Measurements from ENCODE around the gene ADARB1. TPM values are rescaled to one million over a fixed set of nuclear protein-coding genes. Genes with fewer than 3 reads are reported as not detected.
A peak's percentile ranks its signal among the peaks of the same experiment; 100 is the strongest.

Gene ADARB1
- total and polyA plus RNA-seq, 2 of the 4 experiments (the other 2 are of a cell fraction), result 39.8 to 47.3 TPM

- no peak for DNase-seq
- Histone ChIP-seq H3K56ac (ENCODE audit: extremely low read depth, insufficient read depth, low read length) (no peak overlapping the region), H2AK9ac (replicated peaks; ENCODE audit: low read depth, low read length, poor library complexity) (no peak overlapping the region), H4K20me1 (ENCODE audit: insufficient read depth, low read length) (peaks cover 41% of the 10 kb centered on the region), H3K4ac (ENCODE audit: low read depth, low read length) (0 out of 2 replicates have a peak overlapping the region, but pooled peaks have one; percentile 23), H3K9me3 (ENCODE audit: control insufficient read depth, insufficient read depth, low read length) (no peaks in the 10 kb centered on the region), H3K9ac (ENCODE audit: low read depth, low read length) (no peak overlapping the region), H4K5ac (ENCODE audit: low read depth, low read length) (no peak overlapping the region), H4K91ac (ENCODE audit: insufficient read depth, low read depth, low read length) (no peak overlapping the region), H3K27me3 (ENCODE audit: control insufficient read depth, insufficient read depth, low read length) (no peaks in the 10 kb centered on the region), H3K36me3 (ENCODE audit: control insufficient read depth, insufficient read depth, low read length) (peaks cover 19% of the 10 kb centered on the region), H3K14ac (replicated peaks; ENCODE audit: low read depth, low read length) (no peak overlapping the region), H4K8ac (ENCODE audit: low read depth in 2 of 2, low read length in 2 of 2) (0 out of 4 replicates have a peak overlapping the region, but pooled peaks of 1 of the 2 experiments have one; percentile 9), H3K4me1 (ENCODE audit: control insufficient read depth, insufficient read depth, low read length) (peaks cover 23% of the 10 kb centered on the region), H3K4me3 (ENCODE audit: insufficient read depth, low read depth, low read length) (no peak overlapping the region), H3K18ac (ENCODE audit: low read depth, low read length) (no peak overlapping the region), H2AFZ (replicated peaks; ENCODE audit: low read length, poor library complexity) (no peak overlapping the region), H2BK5ac (ENCODE audit: low read depth, low read length, poor library complexity, severe bottlenecking) (peak overlapping the region; percentile 69), H3K79me1 (ENCODE audit: low read depth in 1 of 2, low read length in 2 of 2) (0 out of 4 replicates have a peak, but pooled peaks cover 0 to 8% of the 10 kb centered on the region in 2 experiments), H2BK120ac (ENCODE audit: low read depth, low read length) (no peak overlapping the region; the same call in 1 of the 2 replicates), H2AK5ac (ENCODE audit: low read depth, low read length) (no peak overlapping the region), H3K4me2 (ENCODE audit: low read depth, low read length) (peak overlapping the region; percentile 4; the same call in 1 of the 2 replicates), H3K23ac (ENCODE audit: low read depth, low read length) (no peak overlapping the region), H2BK20ac (ENCODE audit: low read depth, low read length) (no peak overlapping the region), H3K9me1 (ENCODE audit: insufficient read depth, low read length) (peaks cover 23% of the 10 kb centered on the region), H3K27ac (ENCODE audit: insufficient read depth, low read length) (no peak overlapping the region), H2BK15ac (ENCODE audit: low read depth, low read length) (no peak overlapping the region)
- intact Hi-C loops (cut with micrococcal nuclease) (loop anchor here (2.0 to 5.0 kb wide), 2 partner anchors 19 to 85 kb away; no protein-coding TSS in a partner anchor), dilution Hi-C loops (cut with HindIII; ENCODE audit: low sequenced_read_pairs, unreplicated experiment) (no loop called here), in situ Hi-C loops (cut with MboI; ENCODE audit: low sequenced_read_pairs) (no loop called here)
- no TSS peak for BruUV-seq (replicated peaks)
- peak; percentile 12 for ATAC-seq (ENCODE audit: low read depth)
- POLR2A ChIA-PET (ENCODE audit: unreplicated experiment), result no interaction called here
- TF ChIP-seq CTCF (conservative IDR thresholded peaks at IDR 0.05; ENCODE audit: low read depth, low read length) (no peak), MXI1 (IDR thresholded peaks at IDR 0.05; ENCODE audit: borderline replicate concordance, low read depth, low read length) (no peak)
- CTCF ChIA-PET, result interaction anchor here (1.3 kb wide), 1 partner anchor 87 kb away, joined by 3 read pairs; no protein-coding TSS in a partner anchor
- WGBS, 2 experiments (ENCODE audit: extremely low coverage in 2 of 2, insufficient read length in 1 of 2), result 89% methylated on average over 1 of the region's 10 CpGs; no CpG with 5 or more reads in 1 of the 2 experiments
Measured at GRCh38 chr21:45227735-45228134, 153.4 kb downstream of the ADARB1 start.

Data from IMR-90 (cell line).